ENCODE measurements around the gene ITGA2.
"Not testable (repeated sequence)": the region's sequence is repeated elsewhere in the genome, so short reads cannot be mapped to it uniquely, and the experiment has no call there.

ITGA2 gene

GRCh38 chr5:53111139-53111538 lies 122.0 kb downstream of the ITGA2 start:
- DNase-seq (ENCODE audit: low read depth in 1 of 2, low spot score in 1 of 2): no peak
- no peaks in the 10 kb centered on the region for H3K27me3 ChIP-seq (ENCODE audit: insufficient read depth, poor library complexity, severe bottlenecking)
- H3K4me3 ChIP-seq (replicated peaks; ENCODE audit: insufficient read depth, low read length): no peak overlapping the region
- no peak overlapping the region for H3K27ac ChIP-seq (replicated peaks)
- TF ChIP-seq CTCF (IDR thresholded peaks at IDR 0.05; ENCODE audit: insufficient read depth, low read length): no peak
- no peak for TF ChIP-seq POLR2AphosphoS5 (IDR thresholded peaks at IDR 0.05; ENCODE audit: low read depth)
- TF ChIP-seq REST (IDR thresholded peaks at IDR 0.05; ENCODE audit: insufficient replicate concordance, low read depth): no peak
- TF ChIP-seq GABPA (IDR thresholded peaks at IDR 0.05; ENCODE audit: low read depth): no peak
- TF ChIP-seq SPI1 (IDR thresholded peaks at IDR 0.05; ENCODE audit: borderline replicate concordance, low read depth): no peak

- not testable (repeated sequence) for H3K27ac ChIP-seq (replicated peaks); H3K27me3 ChIP-seq (ENCODE audit: insufficient read depth, poor library complexity, severe bottlenecking); H3K4me3 ChIP-seq (replicated peaks; ENCODE audit: insufficient read depth, low read length); DNase-seq (ENCODE audit: low read depth in 1 of 2, low spot score in 1 of 2)
Observed at GRCh38 chr5:53112307-53112706, 123.2 kb downstream of the ITGA2 start.

GRCh38 chr5:53112909-53113308 lies 123.8 kb downstream of the ITGA2 start:
- no peak for DNase-seq (ENCODE audit: low read depth in 1 of 2, low spot score in 1 of 2)
- no peaks in the 10 kb centered on the region for H3K27me3 ChIP-seq (ENCODE audit: insufficient read depth, poor library complexity, severe bottlenecking)
- no peak overlapping the region for H3K27ac ChIP-seq (replicated peaks)
- TF ChIP-seq POLR2AphosphoS5 (IDR thresholded peaks at IDR 0.05; ENCODE audit: low read depth) (no peak), GABPA (IDR thresholded peaks at IDR 0.05; ENCODE audit: low read depth) (no peak), REST (IDR thresholded peaks at IDR 0.05; ENCODE audit: insufficient replicate concordance, low read depth) (no peak), SPI1 (IDR thresholded peaks at IDR 0.05; ENCODE audit: borderline replicate concordance, low read depth) (no peak), CTCF (IDR thresholded peaks at IDR 0.05; ENCODE audit: insufficient read depth, low read length) (no peak)
- H3K4me3 ChIP-seq (replicated peaks; ENCODE audit: insufficient read depth, low read length): no peak overlapping the region

- H3K4me3 ChIP-seq (replicated peaks; ENCODE audit: insufficient read depth, low read length): no peak overlapping the region
- no peak for TF ChIP-seq CTCF (IDR thresholded peaks at IDR 0.05; ENCODE audit: insufficient read depth, low read length)
- no peak for TF ChIP-seq POLR2AphosphoS5 (IDR thresholded peaks at IDR 0.05; ENCODE audit: low read depth)
- no peak for TF ChIP-seq SPI1 (IDR thresholded peaks at IDR 0.05; ENCODE audit: borderline replicate concordance, low read depth)
- TF ChIP-seq GABPA (IDR thresholded peaks at IDR 0.05; ENCODE audit: low read depth): no peak
- TF ChIP-seq REST (IDR thresholded peaks at IDR 0.05; ENCODE audit: insufficient replicate concordance, low read depth): no peak
- DNase-seq (ENCODE audit: low read depth in 1 of 2, low spot score in 1 of 2): no peak
- no peaks in the 10 kb centered on the region for H3K27me3 ChIP-seq (ENCODE audit: insufficient read depth, poor library complexity, severe bottlenecking)
- no peak overlapping the region for H3K27ac ChIP-seq (replicated peaks)
Observed at GRCh38 chr5:53113947-53114346, 124.8 kb downstream of the ITGA2 start.
